Prostate gland (tissue), 2 donors: ENCODE measurements around the gene CRTC3. TPM values are rescaled to one million over a fixed set of nuclear protein-coding genes. Genes with fewer than 3 reads are reported as not detected.

Source experiments
- DNase-seq: peaks from one replicate; pipeline ENCODE4 v3.0.0-alpha.2; 2019; ENCODE audit warnings: low spot score
- H3K27ac ChIP-seq, 2 donors: fragments of 200-600 bp; sonication (generic); 2 replicates each; pipeline ENCODE4 v1.5.1; 2017 to 2019
- H3K27me3 ChIP-seq: fragments of 200-600 bp; sonication (generic); replicated peaks from 2 replicates; pipeline ENCODE4 v1.5.1; 2019; ENCODE audit not compliant: insufficient read depth
- H3K36me3 ChIP-seq, 2 donors: fragments of 200-600 bp; sonication (generic); 1 replicate in 1 of 2; 2 replicates in 1 of 2; pipeline versions ENCODE4 v1.5.1 to v1.8.1; 2017 to 2019
- H3K4me1 ChIP-seq: fragments of 200-600 bp; sonication (generic); replicated peaks from 2 replicates; pipeline ENCODE4 v1.5.1; 2019
- H3K4me3 ChIP-seq, 2 donors: fragments of 200-600 bp; sonication (generic); 2 replicates each; pipeline ENCODE4 v1.5.1; 2017 to 2019
- H3K9me3 ChIP-seq: fragments of 200-600 bp; sonication (generic); 2 replicates; pipeline ENCODE4 v1.5.1; 2017
- POLR2A ChIP-seq: fragments of 450-650 bp; IDR thresholded peaks from one replicate; pipeline ENCODE4 v1.6.1; 2016; ENCODE audit warnings: antibody characterized with exemption, mild to moderate bottlenecking
- POLR2AphosphoS5 ChIP-seq: sonication (generic); formaldehyde crosslinking; IDR thresholded peaks from one replicate; pipeline ENCODE4 v1.6.1; 2017; ENCODE audit warnings: antibody characterized with exemption
- WGBS: methylation state at CpG from one replicate; pipeline ENCODE4 v1.1.5; 2018; 5-methylcytosine and 5-hydroxymethylcytosine counted together
- intact Hi-C: fragments of 100-400 bp; cut with DNase I; formaldehyde crosslinking; loops from one replicate; pipeline ENCODE4 v1.14.2; 2022
- total RNA-seq, 2 donors: library from RNA; depleted of rRNA; stranded (reverse); fragments of >200 nt; gene quantifications; one replicate each; pipeline ENCODE4 v1.1.0, GENCODE V29; 2016
- TF ChIP-seq, protein P1 (sequence below), 4 experiments: fragments of 200-600 bp in 2 of 4; fragments of 450-650 bp in 2 of 4; sonication (generic) in 2 of 4; IDR thresholded peaks; 1 replicate in 3 of 4; 2 replicates in 1 of 4; pipeline ENCODE4 v1.5.1; 2016 to 2019; ENCODE audit warnings: antibody characterized with exemption in 4 of 4, mild to moderate bottlenecking in 2 of 4, moderate library complexity in 2 of 4

Gene CRTC3
- total RNA-seq, 2 donors from 2014 or later, result 26.6 to 87.8 TPM

DNA sequence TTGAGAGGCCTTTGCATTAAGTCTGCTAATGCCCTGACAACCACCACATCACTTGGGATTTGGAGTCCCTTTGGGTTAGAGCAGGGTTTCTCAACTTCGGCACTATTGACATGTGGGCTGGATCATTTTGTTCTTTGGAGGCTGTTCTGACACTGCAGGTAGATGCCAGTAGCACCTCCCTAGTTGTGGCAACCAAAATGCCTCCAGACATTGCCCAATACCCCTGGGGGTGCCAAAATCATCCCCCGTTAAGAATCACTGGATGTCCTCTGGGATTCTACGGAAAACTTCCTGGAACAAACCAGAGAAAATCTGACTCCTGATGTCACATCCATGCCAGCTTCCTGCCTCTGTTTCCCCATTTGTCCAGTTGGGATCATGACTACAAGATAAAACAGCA, 150.2 kb downstream of the CRTC3 start:
- no peak overlapping the region for H3K4me3 ChIP-seq
- intact Hi-C loops, result no loop called here
- no peak for TF ChIP-seq POLR2AphosphoS5
- no peak for TF ChIP-seq POLR2A
- TF ChIP-seq, protein P1, sequence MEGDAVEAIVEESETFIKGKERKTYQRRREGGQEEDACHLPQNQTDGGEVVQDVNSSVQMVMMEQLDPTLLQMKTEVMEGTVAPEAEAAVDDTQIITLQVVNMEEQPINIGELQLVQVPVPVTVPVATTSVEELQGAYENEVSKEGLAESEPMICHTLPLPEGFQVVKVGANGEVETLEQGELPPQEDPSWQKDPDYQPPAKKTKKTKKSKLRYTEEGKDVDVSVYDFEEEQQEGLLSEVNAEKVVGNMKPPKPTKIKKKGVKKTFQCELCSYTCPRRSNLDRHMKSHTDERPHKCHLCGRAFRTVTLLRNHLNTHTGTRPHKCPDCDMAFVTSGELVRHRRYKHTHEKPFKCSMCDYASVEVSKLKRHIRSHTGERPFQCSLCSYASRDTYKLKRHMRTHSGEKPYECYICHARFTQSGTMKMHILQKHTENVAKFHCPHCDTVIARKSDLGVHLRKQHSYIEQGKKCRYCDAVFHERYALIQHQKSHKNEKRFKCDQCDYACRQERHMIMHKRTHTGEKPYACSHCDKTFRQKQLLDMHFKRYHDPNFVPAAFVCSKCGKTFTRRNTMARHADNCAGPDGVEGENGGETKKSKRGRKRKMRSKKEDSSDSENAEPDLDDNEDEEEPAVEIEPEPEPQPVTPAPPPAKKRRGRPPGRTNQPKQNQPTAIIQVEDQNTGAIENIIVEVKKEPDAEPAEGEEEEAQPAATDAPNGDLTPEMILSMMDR (IDR thresholded peaks at IDR 0.05), result no peak
- no peaks in the 10 kb centered on the region for H3K4me1 ChIP-seq
- H3K9me3 ChIP-seq, result no peaks in the 10 kb centered on the region
- H3K27ac ChIP-seq, result no peak overlapping the region
- WGBS, result 90% methylated on average over 3 of the region's 3 CpGs
- H3K27me3 ChIP-seq, result no peaks in the 10 kb centered on the region
- H3K36me3 ChIP-seq, result no peaks in the 10 kb centered on the region
- DNase-seq, result no peak

DNA sequence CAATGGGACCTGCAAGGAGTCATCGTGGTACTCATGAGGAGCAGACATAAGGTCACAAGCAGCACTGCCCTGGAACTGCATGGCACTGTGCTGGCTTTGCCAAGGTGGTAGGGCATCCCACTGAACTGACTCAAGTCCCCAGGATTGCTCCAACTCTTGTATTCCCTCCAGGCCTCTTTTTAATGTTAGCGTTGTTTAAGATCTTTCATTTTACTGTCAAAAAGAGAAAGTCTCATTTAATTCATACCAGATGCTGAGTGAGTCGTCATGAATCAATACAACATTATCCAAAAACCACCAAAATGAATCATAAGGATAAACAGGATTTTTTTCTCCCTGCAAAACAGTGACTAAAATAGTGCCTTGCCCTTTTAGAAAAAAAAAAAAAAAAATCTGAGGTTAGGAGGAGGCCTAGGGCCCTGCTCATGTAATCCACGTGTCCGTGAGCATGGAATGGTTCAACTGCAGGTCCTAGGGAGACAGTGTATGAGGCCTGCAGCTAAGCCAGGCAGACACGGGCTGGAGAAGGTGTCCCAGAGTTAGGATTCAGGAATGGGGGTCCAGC, 150.7 kb downstream of the CRTC3 start:
- TF ChIP-seq POLR2AphosphoS5, result no peak
- TF ChIP-seq POLR2A, result no peak
- TF ChIP-seq, protein P1 (IDR thresholded peaks at IDR 0.05), result no peak
- Histone ChIP-seq H3K4me3 (no peak overlapping the region), H3K36me3 (no peaks in the 10 kb centered on the region), H3K9me3 (no peaks in the 10 kb centered on the region), H3K4me1 (no peaks in the 10 kb centered on the region), H3K27me3 (no peaks in the 10 kb centered on the region), H3K27ac (peak overlapping the region in 1 of 2 donors; percentile 4)
- 71% methylated on average over 6 of the region's 6 CpGs for WGBS
- intact Hi-C loops, result no loop called here
- no peak for DNase-seq

GRCh38 chr15:90681056-90681455, 151.3 kb downstream of the CRTC3 start:
- Histone ChIP-seq H3K27ac (peak overlapping the region in 1 of 2 donors; percentile 4), H3K36me3 (no peaks in the 10 kb centered on the region), H3K27me3 (no peaks in the 10 kb centered on the region), H3K4me1 (no peaks in the 10 kb centered on the region), H3K4me3 (no peak overlapping the region), H3K9me3 (no peaks in the 10 kb centered on the region)
- WGBS, result 100% methylated on average over 1 of the region's 1 CpG
- no peak for TF ChIP-seq POLR2A
- no peak for DNase-seq
- intact Hi-C loops, result no loop called here

DNA sequence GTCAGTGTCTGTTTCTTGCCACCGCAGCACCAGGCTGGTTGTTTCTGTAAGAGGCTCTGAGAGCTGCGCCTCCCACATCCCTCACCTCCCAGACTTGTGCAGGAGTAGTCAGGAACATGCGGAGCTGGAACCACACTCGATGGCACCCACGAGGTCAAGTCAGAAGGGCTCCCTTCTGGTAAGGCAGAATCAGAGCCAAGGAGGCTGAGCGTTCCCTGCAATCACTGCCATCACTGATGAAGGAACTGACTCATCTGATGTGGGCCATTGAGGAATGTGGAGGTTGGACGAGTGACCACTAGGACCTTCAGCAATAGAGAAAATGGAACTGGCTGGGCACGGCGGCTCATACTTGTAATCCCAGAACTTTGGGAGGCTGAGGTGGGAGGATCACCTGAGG, 151.8 kb downstream of the CRTC3 start:
- H3K36me3 ChIP-seq, result no peaks in the 10 kb centered on the region
- no peaks in the 10 kb centered on the region for H3K9me3 ChIP-seq
- no peaks in the 10 kb centered on the region for H3K4me1 ChIP-seq
- DNase-seq, result no peak
- no peaks in the 10 kb centered on the region for H3K27me3 ChIP-seq
- H3K27ac ChIP-seq, result no peak overlapping the region
- WGBS, result 89% methylated on average over 9 of the region's 9 CpGs
- intact Hi-C loops, result no loop called here
- TF ChIP-seq POLR2A, result no peak
- TF ChIP-seq, protein P1 (IDR thresholded peaks at IDR 0.05), result no peak
- TF ChIP-seq POLR2AphosphoS5, result no peak
- no peak overlapping the region for H3K4me3 ChIP-seq

DNA sequence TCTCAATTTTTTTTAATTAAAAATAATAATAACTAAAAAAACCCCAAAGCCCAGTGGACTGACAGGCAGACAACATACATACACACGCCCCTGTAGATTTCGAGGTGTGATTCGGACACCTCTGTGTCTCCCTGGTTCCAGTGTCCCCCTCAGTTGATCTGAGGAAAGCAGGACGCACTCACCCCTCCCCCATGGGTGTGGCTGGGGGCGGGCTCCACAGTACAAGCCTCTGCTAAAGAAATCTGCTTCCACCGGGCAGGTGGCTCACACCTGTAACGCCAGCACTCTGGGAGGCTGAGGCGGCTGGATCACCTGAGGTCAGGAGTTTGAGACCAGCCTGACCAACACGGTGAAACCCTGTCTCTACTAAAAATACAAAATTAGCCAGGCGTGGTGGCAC, 153.6 kb downstream of the CRTC3 start:
- Histone ChIP-seq H3K27me3 (no peaks in the 10 kb centered on the region), H3K4me3 (no peak overlapping the region), H3K36me3 (no peaks in the 10 kb centered on the region), H3K27ac (no peak overlapping the region), H3K9me3 (no peaks in the 10 kb centered on the region), H3K4me1 (no peaks in the 10 kb centered on the region)
- intact Hi-C loops, result no loop called here
- TF ChIP-seq POLR2AphosphoS5, result no peak
- no peak for TF ChIP-seq POLR2A
- TF ChIP-seq, protein P1 (IDR thresholded peaks at IDR 0.05), result no peak
- WGBS, result 91% methylated on average over 10 of the region's 10 CpGs
- DNase-seq, result no peak
